K562 treated with DMSO at 1 percent for 4 hours (cell line): ENCODE data around the gene ANO3. TPM values are rescaled to one million over a fixed set of nuclear protein-coding genes. Genes with fewer than 3 reads are reported as not detected.

Experiments used
- total RNA-seq: library from RNA; unstranded; fragments of 300-600 nt; gene quantifications from 2 replicates; pipeline ENCODE4 v1.2.3, GENCODE V29; 2022; ENCODE audit not compliant: insufficient read depth

Gene ANO3
- total RNA-seq, result not detected in 2 replicates

GRCh38 chr11:26331911-26332571 is at the start of gene ANO3:
ANO3 (plus strand) TSS chr11:26332130; CDS start chr11:26332276, 146 bp downstream.

GRCh38 chr11:26571861-26572654 is 240.1 kb downstream of the ANO3 start, which contains the start of gene MUC15:
MUC15 (minus strand) TSS chr11:26572263; CDS start chr11:26567094, 5,169 bp downstream.

Other genes with a start within 250 kb of the ANO3 start
- 0.99 TPM in 1 of 2 replicates, not detected in the other for gene MUC15, start 240.1 kb downstream of the ANO3 start, total RNA-seq